ENCODE data around the gene CYP8B1. TPM values are rescaled to one million over a fixed set of nuclear protein-coding genes. Genes with fewer than 3 reads are reported as not detected.
"Not testable (repeated sequence)": the region's sequence is repeated elsewhere in the genome, so short reads cannot be mapped to it uniquely, and the experiment has no call there.

Gene CYP8B1
- polyA plus RNA-seq, 5 donors, result 0.17 to 0.30 (median 0.21) TPM

DNA sequence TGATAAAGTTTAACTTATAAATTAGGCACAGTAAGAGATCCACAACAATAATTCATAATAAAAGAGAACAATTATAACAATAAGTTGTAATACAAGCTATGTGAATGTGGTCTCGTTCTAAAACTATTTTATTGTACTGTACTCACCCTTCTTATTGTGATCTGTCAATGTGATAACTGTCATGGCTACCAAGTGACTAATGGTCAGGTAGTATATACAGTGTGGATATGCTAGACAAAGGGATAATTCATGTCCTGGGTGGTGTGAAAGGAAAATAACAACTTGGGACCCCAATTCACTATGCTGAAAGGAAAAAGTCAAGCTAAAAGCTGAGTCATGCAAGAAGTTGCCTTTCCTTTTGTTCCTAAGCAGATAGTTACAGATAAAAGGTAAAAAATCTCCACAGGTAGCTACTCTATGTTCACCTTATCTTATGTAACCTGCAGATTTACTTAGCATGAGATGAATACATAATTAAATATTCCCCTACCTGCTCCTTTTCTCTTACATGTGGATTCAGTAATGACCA lies 10.7 kb upstream of the CYP8B1 start:
- DNase-seq, result no peak

DNA sequence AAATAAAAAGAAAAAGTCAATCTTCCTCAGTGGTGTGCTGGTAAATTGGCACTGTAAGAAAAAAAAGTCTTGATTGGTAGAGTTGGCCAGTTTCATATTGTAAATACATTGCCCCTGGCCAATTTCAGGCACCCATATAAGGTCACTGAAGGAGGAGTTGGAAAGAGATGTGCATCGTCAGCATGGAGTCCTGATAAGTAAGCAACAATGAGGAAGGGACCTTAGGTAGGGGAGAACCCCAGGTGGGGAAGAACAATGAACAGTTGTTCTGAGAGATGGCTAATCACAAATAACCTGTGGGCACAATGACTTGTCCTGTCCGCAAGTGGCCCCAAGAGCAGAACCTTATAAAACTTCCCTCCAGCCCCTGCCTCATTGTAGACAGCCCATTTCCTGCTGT lies 8.6 kb upstream of the CYP8B1 start:
- no peak for DNase-seq

DNA sequence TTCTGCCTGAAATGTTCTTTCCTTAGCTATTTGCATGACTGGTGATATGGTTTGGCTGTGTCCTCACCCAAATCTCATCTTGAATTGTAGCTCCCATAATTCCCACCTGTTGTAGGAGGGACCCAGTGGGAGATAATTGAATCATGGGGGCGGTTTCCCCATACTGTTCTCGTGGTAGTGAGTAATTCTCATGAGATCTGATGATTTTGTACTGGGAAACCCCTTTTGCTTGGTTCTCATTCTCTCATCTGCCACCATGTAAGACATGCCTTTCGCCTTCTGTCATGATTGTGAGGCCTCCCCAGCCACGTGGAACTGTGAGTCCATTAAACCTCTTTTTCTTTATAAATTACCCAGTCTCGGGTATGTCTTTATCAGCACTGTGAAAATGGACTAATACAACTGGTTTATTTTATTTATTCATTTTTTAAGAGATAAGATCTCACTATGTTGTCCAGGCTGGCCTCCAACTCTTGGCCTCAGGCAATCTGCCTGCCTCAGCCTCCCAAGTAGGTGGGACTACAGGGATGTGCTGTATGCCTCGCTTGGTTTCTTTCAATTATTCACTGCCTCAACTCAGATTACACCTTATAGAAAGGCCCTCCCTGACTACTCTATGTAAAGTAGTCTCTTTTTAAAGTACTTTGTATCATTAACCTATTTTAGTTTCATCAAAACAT lies 7.7 kb upstream of the CYP8B1 start:
- DNase-seq, result not testable (repeated sequence)

DNA sequence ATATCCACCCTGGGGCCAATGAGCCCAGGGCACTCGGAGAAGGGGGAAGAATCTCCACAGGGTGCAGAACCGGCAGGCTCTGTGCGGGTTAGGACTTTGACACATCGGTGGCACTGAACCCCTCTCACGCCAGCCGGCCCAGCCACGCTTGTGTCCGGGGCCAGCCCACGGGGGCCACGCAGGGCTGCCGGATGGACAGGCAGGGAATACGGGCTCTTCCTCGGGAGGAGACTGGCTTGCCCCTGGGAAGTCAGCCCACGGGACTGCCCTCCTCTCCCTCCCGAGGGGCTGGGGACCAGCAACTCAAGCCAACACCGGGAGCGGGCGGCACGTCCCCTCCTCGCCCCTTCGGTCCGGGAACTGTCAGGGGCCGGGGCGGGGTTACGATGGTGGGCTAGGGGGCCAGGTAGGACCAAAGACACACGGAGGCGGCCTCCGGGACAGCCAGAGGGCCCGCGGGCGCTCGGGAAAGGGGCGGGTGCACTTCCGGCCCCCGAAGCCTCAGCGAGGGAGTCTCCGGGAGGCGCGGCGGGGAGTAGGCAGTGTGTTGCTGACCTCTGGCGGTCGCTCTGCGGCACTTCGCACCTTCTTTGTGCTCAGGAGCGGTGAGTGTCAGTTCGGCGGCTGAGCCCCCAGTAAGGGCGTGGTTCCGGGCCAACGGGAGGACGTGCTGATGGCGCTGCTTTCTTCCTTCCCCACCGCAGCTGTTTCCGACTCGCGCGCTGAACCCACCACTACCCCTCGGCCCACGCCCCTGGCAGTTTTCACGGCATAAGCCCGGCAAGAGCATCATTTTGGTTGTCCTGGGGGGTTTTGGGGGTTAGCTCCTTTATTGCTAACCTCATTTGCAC lies 5.1 kb upstream of the CYP8B1 start:
- peak; percentile 84 to 86 for DNase-seq

DNA sequence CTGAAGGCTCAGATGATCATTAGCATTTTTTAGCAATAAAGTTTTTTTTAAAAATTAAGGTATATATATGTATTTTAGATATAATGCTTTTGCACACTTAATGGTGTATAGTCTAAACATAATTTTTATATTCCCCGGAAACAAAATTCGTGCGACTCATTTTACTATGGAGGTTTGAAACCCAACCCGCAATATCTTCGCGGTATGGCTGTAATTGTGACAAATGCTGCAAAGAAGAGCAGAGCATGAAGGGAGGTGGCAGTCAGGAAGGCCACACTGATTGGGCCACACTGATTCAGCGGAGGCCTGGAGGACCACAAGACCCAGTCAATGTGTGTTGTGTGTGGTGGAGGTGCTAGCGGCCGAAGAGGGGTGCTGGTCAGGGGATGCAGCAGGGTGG lies 4.5 kb upstream of the CYP8B1 start:
- DNase-seq, result no peak

DNA sequence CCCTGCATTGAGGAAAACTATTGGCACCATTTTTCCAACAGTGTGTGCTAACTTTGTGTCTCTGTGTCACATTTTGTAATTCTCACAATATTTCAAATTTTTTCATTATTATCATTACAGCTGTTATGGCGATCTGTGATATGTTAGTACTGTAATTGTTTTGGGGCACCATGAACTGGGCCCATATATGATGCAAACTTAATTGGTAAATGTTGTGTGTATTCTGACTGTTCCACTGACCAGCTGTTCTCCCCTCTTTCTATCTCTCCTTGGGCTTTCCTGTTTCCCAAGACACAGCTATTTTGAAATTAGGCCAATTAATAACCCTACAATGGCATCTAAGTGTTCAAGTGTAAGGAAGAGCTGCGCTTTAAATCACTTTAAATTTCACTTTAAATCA lies 2.2 kb upstream of the CYP8B1 start:
- DNase-seq, result peak; percentile 24 to 52

DNA sequence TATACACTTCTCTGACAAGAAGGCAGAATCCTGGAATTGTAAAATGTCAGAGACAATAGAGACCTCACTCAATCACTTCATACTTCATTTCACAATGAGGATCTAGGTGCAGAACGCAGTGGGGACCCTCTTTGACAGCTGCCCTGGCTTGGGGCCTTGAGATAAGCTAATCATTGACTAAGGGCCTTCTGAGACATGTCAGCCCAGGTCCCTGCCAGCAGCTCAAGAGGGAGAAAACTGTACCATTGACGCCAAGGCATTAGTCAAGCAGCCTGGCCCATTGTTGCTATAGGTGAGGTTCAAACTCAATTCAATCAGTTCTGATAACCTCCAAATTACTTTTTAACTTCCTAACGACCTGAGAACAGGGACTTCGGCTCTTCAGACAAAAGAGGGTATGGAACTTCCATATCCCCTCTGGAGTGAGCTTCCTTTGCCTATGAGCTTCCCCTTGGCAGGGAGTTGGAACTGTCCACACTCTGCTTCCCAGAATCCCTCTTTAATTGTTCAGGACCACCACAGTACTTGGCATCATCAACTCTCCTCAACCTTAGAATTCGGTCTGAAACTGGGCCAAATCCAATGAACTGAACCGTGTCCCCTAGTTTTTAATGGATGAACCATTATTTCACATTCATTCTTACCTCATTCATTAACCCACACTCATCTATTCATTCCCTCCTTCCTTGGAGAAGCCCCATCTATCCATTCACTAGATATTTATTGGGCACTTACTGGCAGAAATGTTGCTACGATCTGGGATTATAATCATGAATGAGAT lies 1.5 kb upstream of the CYP8B1 start:
- DNase-seq, result peak in 1 of 2 donors; percentile 20

DNA sequence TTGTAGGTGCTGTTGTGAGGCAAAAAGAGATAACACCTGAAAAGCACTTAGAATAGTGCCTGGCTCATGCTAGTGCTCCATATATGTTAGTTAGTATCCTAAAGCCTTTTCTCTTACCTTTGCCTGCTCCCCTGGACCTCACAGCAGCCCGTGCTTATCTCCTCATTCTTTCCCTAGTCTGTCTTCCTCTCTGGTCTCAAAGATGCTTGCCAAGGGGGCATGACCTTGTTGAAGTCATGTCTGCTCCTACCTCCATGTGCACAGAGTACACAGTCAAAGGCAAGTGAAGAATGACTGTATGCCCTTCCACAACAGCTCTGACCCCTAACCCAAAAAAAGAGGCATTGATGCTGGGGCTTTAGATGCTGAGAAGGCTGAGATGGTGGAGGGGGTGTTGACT lies 722 bp upstream of the CYP8B1 start:
- no peak for DNase-seq

DNA sequence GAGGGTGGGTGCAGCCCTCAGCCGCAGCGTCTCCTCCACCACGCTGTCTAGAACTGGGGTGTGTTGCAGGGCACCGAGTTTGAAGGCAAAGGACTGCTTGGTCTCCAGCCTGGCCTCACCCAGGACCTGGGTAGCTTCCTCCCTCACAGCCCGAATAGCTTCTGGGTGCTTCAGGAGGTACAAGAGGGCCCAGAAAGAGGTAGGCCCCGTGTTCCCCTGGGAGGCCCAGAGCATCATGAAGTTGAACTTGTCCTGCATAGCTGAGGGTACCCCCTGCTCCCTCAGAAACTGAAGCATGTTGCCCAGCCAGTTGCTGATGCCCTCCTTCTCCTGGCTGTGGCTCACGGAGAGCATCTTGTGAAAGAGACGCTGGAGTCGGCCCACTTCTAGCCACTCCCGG lies 930 bp downstream of the CYP8B1 start:
- no peak for DNase-seq

DNA sequence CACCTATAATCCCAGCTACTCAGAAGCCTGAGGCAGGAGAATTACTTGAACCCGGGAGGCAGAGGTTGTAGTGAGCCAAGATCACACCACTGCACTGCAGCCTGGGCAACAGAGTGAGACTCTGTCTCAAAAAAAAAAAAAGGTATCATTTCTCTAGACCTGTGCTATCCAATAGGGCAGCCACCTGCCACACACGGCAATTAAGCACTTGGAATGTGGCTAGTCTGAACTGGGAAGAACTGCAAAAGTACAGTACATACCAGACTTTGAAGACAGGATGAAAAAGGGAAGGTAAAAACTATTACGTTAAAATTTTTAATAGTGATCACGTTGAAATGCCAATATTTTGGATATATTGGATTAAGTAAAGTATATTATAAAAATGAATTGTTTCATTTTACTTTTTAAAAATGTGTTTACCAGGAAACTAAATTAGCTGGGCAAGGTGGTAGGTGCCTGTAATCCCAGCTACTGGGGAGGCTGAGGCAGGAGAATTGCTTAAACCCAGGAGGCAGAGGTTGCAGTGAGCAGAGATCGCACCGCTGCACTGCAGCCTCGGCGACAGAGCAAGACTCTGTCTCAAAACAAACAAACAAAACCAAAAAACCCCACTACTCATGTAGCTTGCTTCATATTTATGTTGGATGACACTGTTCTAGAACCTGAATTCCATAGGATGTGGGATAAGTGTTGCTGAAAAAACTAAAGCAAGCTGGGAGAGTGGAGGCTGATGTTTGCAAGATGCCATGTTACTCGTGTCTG lies 2.3 kb downstream of the CYP8B1 start:
- DNase-seq, result no peak

DNA sequence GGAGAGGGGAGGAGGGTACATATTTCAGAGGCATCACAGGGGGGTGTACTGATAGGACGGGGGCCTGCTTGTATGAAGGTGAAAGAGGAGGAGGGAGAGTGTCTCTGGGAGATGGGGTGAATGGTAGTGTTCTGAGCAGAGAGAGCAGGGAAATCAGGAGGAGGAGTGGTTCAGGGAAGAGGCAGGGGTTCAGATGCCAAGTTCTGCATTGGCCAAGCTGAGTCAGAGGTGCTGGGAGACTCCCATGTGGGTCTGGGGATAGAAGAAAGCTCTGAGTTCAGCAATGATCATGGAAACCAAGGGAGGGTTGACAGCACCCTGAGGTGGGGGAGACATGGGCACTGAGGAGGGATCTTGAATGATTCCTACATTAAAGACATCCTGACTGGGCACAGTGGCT lies 3.0 kb downstream of the CYP8B1 start:
- DNase-seq, result no peak

DNA sequence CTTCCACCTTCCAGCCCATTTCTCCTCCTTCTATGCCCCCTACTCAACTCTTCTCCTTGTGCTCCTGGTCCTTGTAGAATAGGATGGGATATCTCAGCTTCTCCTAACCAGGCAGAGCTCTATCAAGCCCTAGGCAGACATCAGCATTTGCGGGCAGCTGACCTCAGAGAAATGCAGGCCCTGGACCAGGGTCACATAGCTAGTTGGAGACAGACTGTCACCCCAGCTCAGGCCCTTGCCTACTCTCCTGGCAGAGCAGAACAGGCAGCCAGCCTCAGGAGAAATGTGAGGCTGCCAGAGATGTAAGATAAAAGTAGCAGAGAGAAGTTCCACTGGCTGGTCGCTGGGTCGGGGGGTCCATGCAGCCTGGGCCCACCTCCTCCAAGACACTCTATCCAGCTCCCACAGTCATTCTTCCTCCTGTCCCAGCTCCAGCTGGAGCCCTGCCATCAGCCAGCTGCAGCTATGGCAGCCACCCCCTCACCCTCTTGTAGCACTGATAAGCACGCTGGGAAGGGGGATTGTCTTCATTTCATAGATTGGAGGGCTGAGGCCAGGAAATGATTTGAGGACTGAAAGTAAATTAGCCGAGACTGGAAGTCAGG lies 4.0 kb downstream of the CYP8B1 start:
- peak; percentile 28 to 39 for DNase-seq

DNA sequence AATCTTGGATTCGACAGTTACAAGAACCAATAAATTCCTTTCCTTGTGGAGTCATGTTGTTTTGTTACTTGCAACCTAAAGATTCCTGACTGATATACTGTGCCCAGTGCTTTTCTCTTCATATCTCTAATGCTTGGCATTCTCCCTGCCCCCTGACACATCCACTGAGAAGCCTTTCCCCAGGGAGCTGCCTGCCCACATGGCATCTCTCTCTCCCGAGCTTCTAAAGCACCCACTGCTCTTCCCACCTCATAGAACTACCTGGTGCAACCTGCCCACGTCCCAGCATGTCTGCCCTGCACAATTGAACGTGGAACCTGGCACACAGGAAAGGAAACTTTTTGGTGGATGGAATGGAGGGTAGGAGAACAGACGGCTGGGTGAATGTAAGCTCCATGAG lies 6.8 kb downstream of the CYP8B1 start:
- no peak for DNase-seq

DNA sequence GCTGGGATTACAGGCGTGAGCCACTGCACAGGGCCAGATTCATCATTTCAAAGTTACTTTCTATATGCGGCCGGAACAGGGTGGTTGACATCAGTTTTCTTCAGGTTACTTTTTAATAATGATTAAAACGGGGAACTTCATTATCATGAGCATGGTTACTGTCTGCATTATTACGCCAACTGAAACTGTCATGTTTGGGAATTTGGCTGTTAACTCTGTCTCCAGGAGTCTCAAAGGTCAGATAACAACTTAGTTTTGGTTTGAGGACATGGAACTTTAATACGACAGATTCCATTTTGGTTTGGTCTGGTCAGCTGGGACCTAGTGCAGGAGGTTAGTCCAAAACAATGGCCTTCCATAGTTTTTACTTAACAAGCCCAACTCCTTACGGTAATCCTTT lies 8.5 kb downstream of the CYP8B1 start:
- DNase-seq, result no peak

DNA sequence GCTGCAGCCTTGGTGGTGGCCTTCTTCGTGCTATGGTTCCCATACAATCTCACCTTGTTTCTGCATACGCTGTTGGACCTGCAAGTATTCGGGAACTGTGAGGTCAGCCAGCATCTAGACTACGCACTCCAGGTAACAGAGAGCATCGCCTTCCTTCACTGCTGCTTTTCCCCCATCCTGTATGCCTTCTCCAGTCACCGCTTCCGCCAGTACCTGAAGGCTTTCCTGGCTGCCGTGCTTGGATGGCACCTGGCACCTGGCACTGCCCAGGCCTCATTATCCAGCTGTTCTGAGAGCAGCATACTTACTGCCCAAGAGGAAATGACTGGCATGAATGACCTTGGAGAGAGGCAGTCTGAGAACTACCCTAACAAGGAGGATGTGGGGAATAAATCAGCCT lies 10.4 kb downstream of the CYP8B1 start:
- no peak for DNase-seq

DNA sequence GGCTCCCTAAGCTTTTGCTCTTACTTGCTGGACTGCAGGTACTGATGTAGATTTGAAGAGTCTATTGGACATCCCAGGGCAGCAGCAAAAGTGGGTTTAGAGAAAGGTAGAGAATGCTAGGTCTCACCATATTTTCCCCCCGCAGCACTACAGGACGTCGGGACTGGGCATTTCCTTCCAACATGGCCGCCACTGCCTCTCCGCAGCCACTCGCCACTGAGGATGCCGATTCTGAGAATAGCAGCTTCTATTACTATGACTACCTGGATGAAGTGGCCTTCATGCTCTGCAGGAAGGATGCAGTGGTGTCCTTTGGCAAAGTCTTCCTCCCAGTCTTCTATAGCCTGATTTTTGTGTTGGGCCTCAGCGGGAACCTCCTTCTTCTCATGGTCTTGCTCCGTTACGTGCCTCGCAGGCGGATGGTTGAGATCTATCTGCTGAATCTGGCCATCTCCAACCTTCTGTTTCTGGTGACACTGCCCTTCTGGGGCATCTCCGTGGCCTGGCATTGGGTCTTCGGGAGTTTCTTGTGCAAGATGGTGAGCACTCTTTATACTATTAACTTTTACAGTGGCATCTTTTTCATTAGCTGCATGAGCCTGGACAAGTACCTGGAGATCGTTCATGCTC lies 11.2 kb downstream of the CYP8B1 start:
- DNase-seq, result no peak

DNA sequence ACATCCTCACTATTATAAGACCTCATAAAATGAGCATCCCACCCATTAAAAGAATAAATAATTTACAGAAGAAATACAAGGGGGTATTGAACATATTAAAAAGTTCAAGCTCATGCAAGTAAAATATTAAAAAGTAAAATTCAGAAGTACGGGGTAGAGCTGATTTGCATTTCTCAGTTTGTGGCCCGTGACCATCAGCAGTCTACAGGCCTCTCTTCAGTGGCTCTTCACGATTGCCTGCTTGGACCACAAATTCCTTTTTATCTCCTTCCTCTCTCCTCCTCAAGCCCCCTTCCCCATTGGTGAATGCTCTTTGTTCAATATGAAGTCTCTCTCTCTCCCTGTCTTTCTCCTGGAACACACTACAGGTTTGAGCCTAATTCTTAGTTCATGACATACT lies 19.1 kb downstream of the CYP8B1 start:
- no peak for DNase-seq

DNA sequence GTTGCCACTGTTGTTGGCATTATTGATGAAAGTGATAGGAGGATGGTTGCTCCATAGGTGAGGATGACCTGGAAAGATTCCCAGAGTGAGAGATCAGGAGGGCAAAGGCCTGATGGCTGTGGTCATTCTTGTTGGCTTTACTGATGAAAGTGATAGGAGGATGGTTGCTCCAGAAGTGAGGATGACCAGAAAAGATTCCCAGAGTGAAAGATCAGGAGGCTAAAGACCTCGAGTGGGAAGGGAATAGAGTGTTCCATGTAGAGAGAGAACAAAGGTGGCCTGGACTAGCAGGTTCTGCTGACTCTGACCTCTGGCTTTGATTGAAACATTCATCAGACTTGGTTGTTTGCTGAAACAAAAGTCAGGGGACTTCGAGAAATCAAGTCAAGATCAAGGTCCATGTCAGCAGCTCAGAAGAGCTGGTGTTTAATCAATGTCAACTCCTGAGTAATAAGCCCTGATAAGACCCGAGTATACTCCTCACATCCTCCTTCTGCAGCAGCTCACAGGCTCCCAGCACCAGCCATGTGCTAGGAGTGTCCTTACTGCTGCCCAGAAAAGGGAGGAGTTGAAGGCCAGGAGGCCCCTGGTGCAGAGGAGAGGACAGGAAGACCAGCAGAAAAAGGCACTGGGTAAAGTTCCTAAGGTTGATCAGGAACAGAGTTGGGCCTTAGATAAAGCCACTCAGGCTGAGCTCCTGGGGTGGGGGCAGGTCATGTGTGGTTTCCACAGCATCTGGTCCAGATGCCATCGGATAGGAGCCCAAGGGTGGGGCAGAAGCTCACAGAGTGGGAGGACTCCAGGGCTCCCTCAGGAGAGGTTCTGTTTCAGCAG lies 19.9 kb downstream of the CYP8B1 start:
- DNase-seq, result no peak

DNA sequence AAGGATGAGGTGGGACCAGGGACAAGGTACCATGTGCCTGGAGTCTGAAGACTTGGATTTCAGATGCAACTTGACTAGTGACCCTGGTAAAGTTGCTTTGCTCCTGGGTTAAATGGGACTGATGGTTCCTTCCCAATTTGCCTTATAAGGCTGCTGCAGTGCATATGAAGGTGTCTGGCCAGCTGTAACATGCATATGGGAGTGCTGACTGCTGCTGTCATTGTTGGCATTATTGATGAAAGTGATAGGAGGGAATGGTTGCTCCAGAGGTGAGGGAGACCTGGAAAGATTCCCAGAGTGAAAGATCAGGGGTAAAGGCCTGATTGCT lies 20.5 kb downstream of the CYP8B1 start:
- no peak for DNase-seq

DNA sequence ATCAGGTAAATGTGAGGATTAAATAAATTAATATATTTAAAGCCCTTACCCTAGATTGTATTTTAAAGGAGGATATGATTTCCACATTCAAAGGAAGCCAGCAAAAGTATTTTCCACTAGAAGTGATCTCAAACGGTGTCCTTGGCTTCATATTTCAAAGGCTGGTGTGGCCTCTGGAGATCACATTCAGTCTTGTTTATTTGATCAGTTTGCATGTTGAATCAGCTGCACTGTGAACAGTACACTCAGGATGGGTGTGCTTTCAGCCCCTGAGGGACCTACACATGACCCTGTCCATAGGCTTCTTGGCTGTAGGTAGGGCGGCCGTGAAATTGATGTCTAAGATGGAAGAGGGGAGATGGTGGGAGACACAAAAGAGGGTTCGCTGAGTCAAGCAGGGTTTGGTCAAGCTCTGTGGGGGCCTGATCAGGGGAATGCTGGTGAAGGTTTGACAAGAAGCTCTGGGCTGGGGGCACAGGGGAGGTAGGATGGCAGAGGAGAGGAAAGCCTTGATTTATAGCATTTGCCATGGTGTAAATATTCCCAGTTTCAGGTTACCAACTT lies 21.9 kb downstream of the CYP8B1 start:
- DNase-seq, result no peak
